Hepatocyte (in vitro differentiated cells): ENCODE results near the gene GGCT.

Source experiments
- CTCF ChIP-seq: fragments of 200-600 bp; sonication (generic); IDR thresholded peaks from 2 replicates; pipeline ENCODE4 v1.5.1; 2016; ENCODE audit warnings: antibody characterized with exemption, mild to moderate bottlenecking; ENCODE audit not compliant: poor library complexity
- EZH2 ChIP-seq: fragments of 200-600 bp; sonication (generic); IDR thresholded peaks from 2 replicates; pipeline ENCODE4 v1.6.1; 2016; ENCODE audit warnings: antibody characterized with exemption, mild to moderate bottlenecking, borderline replicate concordance

- TF ChIP-seq CTCF: no peak
- TF ChIP-seq EZH2: no peak
Measured at GRCh38 chr7:30523466-30523865, 18.8 kb upstream of the GGCT start.
